Memory B cell (primary cell): ENCODE measurements around the gene SHQ1.
"Not testable (repeated sequence)": the region's sequence is repeated elsewhere in the genome, so short reads cannot be mapped to it uniquely, and the experiment has no call there.

Experiments used
- ATAC-seq: fragments of 150-1000 bp; cut with Tn5 transposase; 2 replicates; pipeline ENCODE4 v1.10.0; 2021; ENCODE audit warnings: low read depth, mild to moderate bottlenecking, moderate library complexity
- DNase-seq, 2 donors: peaks; one replicate each; pipeline ENCODE4 v3.0.0; 2022; ENCODE audit warnings: low spot score in 2 of 2
- H3K27ac Mint-ChIP-seq: one replicate; pipeline ENCODE4 v1.8.0; 2022; ENCODE audit warnings: mild to moderate bottlenecking, moderate library complexity, mixed read lengths
- H3K27me3 Mint-ChIP-seq: one replicate; pipeline ENCODE4 v1.8.0; 2022; ENCODE audit warnings: mixed read lengths
- H3K36me3 Mint-ChIP-seq: one replicate; pipeline ENCODE4 v1.8.0; 2022; ENCODE audit warnings: mild to moderate bottlenecking, mixed read lengths
- H3K4me1 Mint-ChIP-seq: one replicate; pipeline ENCODE4 v1.8.0; 2022; ENCODE audit warnings: mixed read lengths
- H3K4me3 Mint-ChIP-seq: one replicate; pipeline ENCODE4 v1.8.0; 2022; ENCODE audit warnings: mild to moderate bottlenecking, moderate library complexity, mixed read lengths
- H3K9me3 Mint-ChIP-seq: one replicate; pipeline ENCODE4 v1.8.0; 2022; ENCODE audit warnings: mixed read lengths

Gene SHQ1

DNA sequence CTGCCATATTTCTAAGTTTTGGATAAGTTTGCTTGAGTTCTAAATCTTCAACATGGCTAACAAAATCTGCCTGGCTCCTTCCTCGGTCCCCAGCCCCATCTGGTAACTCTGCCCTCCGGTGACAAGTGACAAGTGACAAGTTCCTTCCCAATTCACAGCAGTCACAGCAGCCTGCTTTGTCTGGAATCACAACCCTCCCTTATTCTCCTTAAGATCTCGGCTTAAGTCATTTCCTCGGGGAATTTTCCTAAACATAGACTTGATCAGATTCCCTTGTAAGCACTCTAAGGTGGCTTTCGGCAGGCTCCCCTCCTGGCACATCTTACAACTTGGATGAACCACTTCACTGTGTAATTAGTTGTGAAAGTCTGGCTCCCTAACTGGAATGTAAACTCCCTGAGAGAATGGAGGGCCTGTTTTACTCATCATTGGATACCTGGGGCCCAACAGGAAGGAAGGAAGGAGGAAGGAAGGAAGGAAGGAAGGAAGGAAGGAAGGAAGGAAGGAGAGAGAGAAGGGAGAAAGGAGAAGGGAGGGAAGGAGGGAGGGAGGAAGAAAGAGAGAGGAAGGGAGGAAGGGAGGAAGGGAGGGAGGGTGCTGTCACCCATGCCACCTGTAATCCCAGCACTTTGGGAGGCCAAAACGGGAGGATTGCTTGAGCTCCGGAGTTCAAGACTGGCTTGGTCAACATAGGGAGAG lies 126.4 kb downstream of the SHQ1 start:
- DNase-seq (no peak), ATAC-seq (no peak)
- Mint-ChIP-seq H3K36me3 (peaks cover 4% of the 10 kb centered on the region), H3K4me1 (peaks cover 8% of the 10 kb centered on the region), H3K4me3 (no peak overlapping the region), H3K27me3 (peaks cover 3% of the 10 kb centered on the region), H3K27ac (no peak overlapping the region), H3K9me3 (peaks cover 5% of the 10 kb centered on the region)

DNA sequence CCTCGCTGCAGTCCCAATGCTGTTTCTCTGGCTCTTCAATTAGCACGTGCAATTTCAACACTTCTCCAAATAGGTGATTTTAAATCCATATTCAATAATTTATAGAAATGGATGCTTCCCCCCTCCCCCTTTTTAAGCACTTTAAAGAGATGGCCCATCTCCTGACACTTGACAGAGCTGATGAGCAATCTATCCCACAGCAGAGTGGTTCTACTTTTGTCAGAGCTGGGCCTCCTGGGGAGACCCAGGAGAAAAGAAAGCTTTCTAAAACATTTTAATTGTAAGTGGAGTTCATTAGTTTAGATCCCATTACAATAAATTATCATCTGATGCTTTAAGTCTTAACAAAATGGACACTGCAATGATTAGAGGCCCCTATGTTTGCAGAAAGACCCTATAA lies 127.7 kb downstream of the SHQ1 start:
- H3K27me3 Mint-ChIP-seq, result peaks cover 3% of the 10 kb centered on the region
- no peak overlapping the region for H3K4me3 Mint-ChIP-seq
- no peak for DNase-seq
- no peak for ATAC-seq
- peaks cover 5% of the 10 kb centered on the region for H3K9me3 Mint-ChIP-seq
- peaks cover 8% of the 10 kb centered on the region for H3K4me1 Mint-ChIP-seq
- no peak overlapping the region for H3K27ac Mint-ChIP-seq
- H3K36me3 Mint-ChIP-seq, result peaks cover 4% of the 10 kb centered on the region

DNA sequence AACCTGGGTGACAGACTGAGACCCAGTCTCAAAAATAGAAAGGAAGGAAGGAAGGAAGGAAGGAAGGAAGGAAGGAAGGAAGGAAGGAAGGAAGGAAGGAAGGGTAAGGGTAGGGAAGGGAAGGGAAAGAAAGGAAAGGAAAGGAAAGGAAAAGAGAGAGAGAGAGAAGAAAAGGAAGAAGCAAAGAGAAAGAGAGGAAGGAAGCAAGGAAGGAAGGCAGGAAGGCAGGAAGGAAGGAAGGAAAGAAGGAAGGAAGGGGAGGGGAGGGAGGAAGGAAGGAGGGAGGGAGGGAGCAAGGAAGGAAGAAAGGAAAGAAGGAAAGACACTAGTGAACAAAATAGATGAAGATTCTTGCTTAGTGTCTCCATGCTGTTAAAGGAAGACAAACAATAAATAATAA lies 129.1 kb downstream of the SHQ1 start:
- Mint-ChIP-seq H3K36me3 (peaks cover 6% of the 10 kb centered on the region), H3K4me1 (peaks cover 8% of the 10 kb centered on the region), H3K27me3 (peaks cover 6% of the 10 kb centered on the region), H3K4me3 (no peak overlapping the region), H3K27ac (no peak overlapping the region), H3K9me3 (peaks cover 5% of the 10 kb centered on the region)
- no peak for DNase-seq
- no peak for ATAC-seq

DNA sequence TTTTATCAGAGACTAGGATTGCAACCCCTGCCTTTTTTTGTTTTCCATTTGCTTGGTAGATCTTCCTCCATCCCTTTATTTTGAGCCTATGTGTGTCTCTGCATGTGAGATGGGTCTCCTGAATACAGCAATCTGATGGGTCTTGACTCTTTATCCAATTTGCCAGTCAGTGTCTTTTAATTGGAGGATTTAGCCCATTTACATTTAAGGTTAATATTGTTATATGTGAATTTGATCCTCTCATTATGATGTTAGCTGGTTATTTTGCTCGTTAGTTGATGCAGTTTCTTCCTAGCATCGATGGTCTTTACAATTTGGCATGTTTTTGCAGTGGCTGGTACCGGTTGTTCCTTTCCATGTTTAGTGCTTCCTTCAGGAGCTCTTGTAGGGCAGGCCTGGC lies 134.1 kb downstream of the SHQ1 start:
- H3K4me3 Mint-ChIP-seq, ATAC-seq, H3K27ac Mint-ChIP-seq, H3K9me3 Mint-ChIP-seq, H3K27me3 Mint-ChIP-seq, H3K36me3 Mint-ChIP-seq, H3K4me1 Mint-ChIP-seq, DNase-seq: not testable (repeated sequence)

DNA sequence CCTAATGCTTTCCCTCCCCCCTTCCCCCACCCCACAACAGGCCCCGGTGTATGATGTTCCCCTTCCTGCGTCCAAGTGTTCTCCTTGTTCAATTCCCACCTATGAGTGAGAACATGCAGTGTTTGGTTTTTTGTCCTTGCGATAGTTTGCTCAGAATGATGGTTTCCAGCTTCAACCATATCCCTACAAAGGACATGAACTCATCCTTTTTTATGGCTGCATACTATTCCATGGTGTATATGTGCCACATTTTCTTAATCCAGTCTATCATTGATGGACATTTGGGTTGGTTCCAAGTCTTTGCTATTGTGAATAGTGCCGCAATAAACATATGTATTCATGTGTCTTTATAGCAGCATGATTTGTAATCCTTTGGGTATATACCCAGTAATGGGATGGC lies 137.8 kb downstream of the SHQ1 start:
- not testable (repeated sequence) for H3K4me3 Mint-ChIP-seq, H3K4me1 Mint-ChIP-seq, ATAC-seq, H3K9me3 Mint-ChIP-seq, H3K27ac Mint-ChIP-seq, H3K36me3 Mint-ChIP-seq, DNase-seq, H3K27me3 Mint-ChIP-seq

DNA sequence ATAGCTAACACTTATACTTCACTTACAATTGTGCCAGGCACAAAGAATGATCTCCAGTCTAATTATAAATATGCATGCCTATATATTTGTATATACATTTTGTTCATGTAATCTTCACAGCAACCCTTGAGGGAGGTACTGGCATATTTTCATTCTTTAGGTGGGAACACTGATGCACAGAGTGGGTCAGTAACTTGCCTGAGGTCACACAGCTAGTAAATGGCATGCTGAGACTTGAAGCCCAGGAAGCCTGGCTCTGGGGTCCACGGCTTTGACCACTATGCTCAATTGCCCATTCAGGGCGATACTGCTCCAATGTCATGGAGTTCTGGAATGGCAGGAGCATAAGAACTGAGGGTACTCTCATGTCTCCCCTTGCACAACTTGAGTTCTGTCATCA lies 139.8 kb downstream of the SHQ1 start:
- H3K27ac Mint-ChIP-seq, result no peak overlapping the region
- no peak overlapping the region for H3K4me3 Mint-ChIP-seq
- H3K9me3 Mint-ChIP-seq, result peaks cover under 1% of the 10 kb centered on the region
- ATAC-seq, result no peak
- no peaks in the 10 kb centered on the region for H3K4me1 Mint-ChIP-seq
- no peaks in the 10 kb centered on the region for H3K36me3 Mint-ChIP-seq
- no peak for DNase-seq
- H3K27me3 Mint-ChIP-seq, result peaks cover 2% of the 10 kb centered on the region

DNA sequence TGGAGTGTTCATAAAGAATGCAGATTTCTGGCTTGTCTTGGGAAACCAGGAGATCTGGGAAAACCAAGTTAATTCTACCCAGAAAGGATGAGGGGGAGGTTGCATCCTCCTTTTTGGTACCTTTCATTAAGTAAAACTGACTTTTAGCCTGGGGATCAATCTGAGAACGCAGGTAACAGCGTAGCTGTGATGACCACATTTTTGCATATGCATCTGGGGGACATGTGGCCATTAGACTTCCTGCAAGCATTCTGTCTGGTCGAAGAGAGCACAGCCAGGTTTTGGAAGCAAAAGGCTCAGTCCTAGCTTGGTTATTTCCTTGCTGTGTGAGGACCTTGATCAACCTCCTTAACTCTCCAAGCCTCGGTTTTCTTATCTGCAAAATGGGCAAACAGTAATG lies 145.2 kb downstream of the SHQ1 start:
- Mint-ChIP-seq H3K4me3 (no peak overlapping the region), H3K27ac (no peak overlapping the region), H3K4me1 (peaks cover 4% of the 10 kb centered on the region), H3K9me3 (no peaks in the 10 kb centered on the region), H3K36me3 (no peaks in the 10 kb centered on the region), H3K27me3 (peaks cover 10% of the 10 kb centered on the region)
- ATAC-seq (no peak), DNase-seq (no peak)

DNA sequence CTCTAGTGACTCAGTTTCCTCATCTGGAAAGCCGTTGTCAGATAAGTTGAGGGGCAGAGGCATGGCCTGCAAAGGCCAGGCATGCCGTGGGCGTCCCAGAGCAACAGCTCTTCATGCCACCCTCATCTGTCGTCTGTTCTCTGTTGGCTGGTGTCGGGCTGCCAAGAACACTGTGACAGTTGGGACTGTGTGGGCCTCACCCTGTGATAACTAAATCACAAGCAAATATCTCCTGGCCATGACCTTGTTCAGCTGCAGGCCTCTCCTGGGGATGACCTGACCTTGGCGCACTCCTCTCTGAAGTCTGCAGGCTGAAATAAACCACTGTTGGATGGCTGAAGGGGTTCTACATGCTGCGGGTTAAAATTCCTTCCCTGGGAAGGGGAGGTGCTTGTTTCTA lies 145.9 kb downstream of the SHQ1 start:
- Mint-ChIP-seq H3K27me3 (peaks cover 12% of the 10 kb centered on the region), H3K36me3 (no peaks in the 10 kb centered on the region), H3K4me3 (no peak overlapping the region), H3K4me1 (peaks cover 4% of the 10 kb centered on the region), H3K27ac (no peak overlapping the region), H3K9me3 (no peaks in the 10 kb centered on the region)
- ATAC-seq (no peak), DNase-seq (no peak)

DNA sequence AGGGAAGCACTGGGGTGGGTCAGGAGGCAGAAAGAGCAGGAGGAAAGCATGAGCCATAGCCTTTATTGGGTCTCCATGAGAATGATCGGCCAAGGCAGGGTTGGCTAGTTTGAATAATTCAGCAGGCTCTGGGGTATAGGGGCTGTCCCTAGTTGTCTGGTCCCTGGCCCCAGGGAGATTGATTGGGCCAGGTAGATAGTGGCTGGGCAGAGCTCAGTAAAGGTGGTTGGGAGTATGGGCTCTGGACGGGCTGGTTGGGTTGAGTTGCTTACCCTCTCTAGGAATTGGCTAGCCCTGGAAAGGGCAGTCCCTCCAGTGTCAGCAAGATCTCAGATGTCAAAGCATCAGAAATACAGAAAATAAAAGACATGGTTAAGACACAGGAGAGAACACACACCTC lies 148.1 kb downstream of the SHQ1 start:
- no peak overlapping the region for H3K27ac Mint-ChIP-seq
- no peak overlapping the region for H3K4me3 Mint-ChIP-seq
- H3K4me1 Mint-ChIP-seq, result peaks cover 4% of the 10 kb centered on the region
- ATAC-seq (no peak), DNase-seq (no peak)
- H3K9me3 Mint-ChIP-seq, result no peaks in the 10 kb centered on the region
- no peaks in the 10 kb centered on the region for H3K36me3 Mint-ChIP-seq
- H3K27me3 Mint-ChIP-seq, result peaks cover 12% of the 10 kb centered on the region

DNA sequence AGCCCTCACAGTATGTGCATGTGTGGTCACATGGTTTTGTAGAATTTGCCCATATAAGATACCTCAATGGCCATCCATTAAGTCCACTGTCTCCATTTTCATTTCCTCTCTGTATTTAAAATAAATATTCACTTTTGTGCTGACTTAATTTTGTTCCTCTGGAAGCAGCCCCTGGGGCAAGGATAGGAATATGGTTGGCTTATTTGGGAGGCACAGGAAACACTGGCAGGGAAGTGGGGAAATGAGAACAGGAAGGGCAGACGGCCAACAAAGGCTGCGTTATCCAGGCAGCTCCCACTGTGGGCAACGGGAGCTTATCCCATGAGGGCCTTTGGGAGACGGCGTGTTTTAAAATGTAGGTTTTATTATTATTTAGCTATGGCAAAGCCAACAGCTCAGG lies 148.6 kb downstream of the SHQ1 start:
- H3K27me3 Mint-ChIP-seq, result peaks cover 10% of the 10 kb centered on the region
- H3K4me1 Mint-ChIP-seq, result peaks cover 4% of the 10 kb centered on the region
- DNase-seq, result no peak
- no peaks in the 10 kb centered on the region for H3K9me3 Mint-ChIP-seq
- H3K36me3 Mint-ChIP-seq, result no peaks in the 10 kb centered on the region
- H3K27ac Mint-ChIP-seq, result no peak overlapping the region
- ATAC-seq, result no peak
- H3K4me3 Mint-ChIP-seq, result no peak overlapping the region
